Neuronal stem cell (in vitro differentiated cells): ENCODE data around the gene ORM2.

Source experiments
- DNase-seq: peaks from one replicate; pipeline ENCODE4 v3.0.0-alpha.2; 2013; ENCODE audit warnings: low spot score
- H2AFZ ChIP-seq: one replicate; pipeline ENCODE4 v1.6.1; 2013; ENCODE audit warnings: mild to moderate bottlenecking, low read length, inconsistent platforms
- H2AK5ac ChIP-seq: 2 replicates; pipeline ENCODE4 v1.6.1; 2013; ENCODE audit warnings: low read depth, mild to moderate bottlenecking, inconsistent platforms, low read length, moderate library complexity, mixed read lengths
- H2BK120ac ChIP-seq: 2 replicates; pipeline ENCODE4 v1.6.1; 2013; ENCODE audit warnings: low read depth, mild to moderate bottlenecking, inconsistent platforms, low read length, moderate library complexity, mixed read lengths
- H2BK12ac ChIP-seq: one replicate; pipeline ENCODE4 v1.6.1; 2013; ENCODE audit warnings: low read length, inconsistent platforms
- H2BK15ac ChIP-seq: 2 replicates; pipeline ENCODE4 v1.6.1; 2013; ENCODE audit warnings: mild to moderate bottlenecking, low read length, inconsistent platforms, mixed read lengths
- H2BK5ac ChIP-seq: one replicate; pipeline ENCODE4 v1.6.1; 2013; ENCODE audit warnings: inconsistent platforms, mild to moderate bottlenecking, low read length, moderate library complexity
- H3K14ac ChIP-seq: one replicate; pipeline ENCODE4 v1.6.1; 2013; ENCODE audit warnings: low read length, inconsistent platforms
- H3K18ac ChIP-seq: 2 replicates; pipeline ENCODE4 v1.6.1; 2013; ENCODE audit warnings: low read length, inconsistent platforms
- H3K23ac ChIP-seq: 2 replicates; pipeline ENCODE4 v1.6.1; 2013; ENCODE audit warnings: low read depth, mild to moderate bottlenecking, mixed read lengths, low read length, inconsistent platforms; ENCODE audit not compliant: poor library complexity
- H3K27ac ChIP-seq: replicated peaks from 3 replicates; pipeline ENCODE4 v1.5.1; 2013; ENCODE audit warnings: low read length, inconsistent platforms
- H3K27me3 ChIP-seq, 3 experiments: 2 replicates each; pipeline ENCODE4 v1.6.1; 2013; ENCODE audit warnings: low read length in 3 of 3, mild to moderate bottlenecking in 2 of 3, inconsistent platforms in 1 of 3, low read depth in 1 of 3, mixed read lengths in 1 of 3, moderate library complexity in 1 of 3; ENCODE audit not compliant: control insufficient read depth in 3 of 3, insufficient read depth in 3 of 3
- H3K36me3 ChIP-seq, 2 donors: replicated peaks in 1 of 2; 2 replicates each; pipeline ENCODE4 v1.6.1; 2013; ENCODE audit warnings: low read length in 2 of 2; ENCODE audit not compliant: control insufficient read depth in 2 of 2, insufficient read depth in 2 of 2
- H3K4ac ChIP-seq: 2 replicates; pipeline ENCODE4 v1.6.1; 2013; ENCODE audit warnings: inconsistent platforms, mild to moderate bottlenecking, low read length, moderate library complexity
- H3K4me1 ChIP-seq, 2 donors: 1 replicate in 1 of 2; 2 replicates in 1 of 2; pipeline ENCODE4 v1.6.1; 2013; ENCODE audit warnings: low read length in 2 of 2, low read depth in 1 of 2; ENCODE audit not compliant: control insufficient read depth in 2 of 2, insufficient read depth in 1 of 2
- H3K4me2 ChIP-seq: one replicate; pipeline ENCODE4 v1.6.1; 2013; ENCODE audit warnings: mild to moderate bottlenecking, low read length, inconsistent platforms; ENCODE audit not compliant: insufficient read depth, poor library complexity, severe bottlenecking
- H3K4me3 ChIP-seq, 2 donors: 2 replicates each; pipeline ENCODE4 v1.5.1; 2013; ENCODE audit warnings: low read length in 2 of 2, mild to moderate bottlenecking in 2 of 2, inconsistent platforms in 1 of 2, moderate library complexity in 1 of 2
- H3K79me1 ChIP-seq: one replicate; pipeline ENCODE4 v1.6.1; 2013; ENCODE audit warnings: low read depth, mild to moderate bottlenecking, inconsistent platforms, low read length, moderate library complexity
- H3K9ac ChIP-seq: one replicate; pipeline ENCODE4 v1.6.1; 2013; ENCODE audit warnings: mild to moderate bottlenecking, low read depth, low read length, inconsistent platforms; ENCODE audit not compliant: poor library complexity
- H3K9me3 ChIP-seq, 2 donors: replicated peaks in 1 of 2; 2 replicates each; pipeline versions ENCODE3 to v1.6.1; 2013; ENCODE audit warnings: low read length in 2 of 2, mild to moderate bottlenecking in 2 of 2, inconsistent platforms in 1 of 2, low read depth in 1 of 2, mixed read lengths in 1 of 2, moderate library complexity in 1 of 2; ENCODE audit not compliant: control insufficient read depth in 2 of 2, insufficient read depth in 1 of 2
- H4K8ac ChIP-seq: one replicate; pipeline ENCODE4 v1.6.1; 2013; ENCODE audit warnings: low read depth, mild to moderate bottlenecking, inconsistent platforms, low read length, moderate library complexity
- H4K91ac ChIP-seq: one replicate; pipeline ENCODE4 v1.6.1; 2013; ENCODE audit warnings: low read length, low read depth, mild to moderate bottlenecking, inconsistent platforms; ENCODE audit not compliant: poor library complexity
- WGBS, 2 donors: extraction: QIAGEN DNeasy Blood & Tissue Kit; methylation state at CpG; one replicate each; pipeline ENCODE4 v1.1.7; 2013; ENCODE audit warnings: missing lambda C conversion rate in 2 of 2, mixed read lengths in 1 of 2; ENCODE audit not compliant: insufficient read length in 2 of 2, insufficient replicate concordance in 1 of 2; ENCODE audit errors: extremely low coverage in 2 of 2; 5-methylcytosine and 5-hydroxymethylcytosine counted together

The ORM2 gene

DNA sequence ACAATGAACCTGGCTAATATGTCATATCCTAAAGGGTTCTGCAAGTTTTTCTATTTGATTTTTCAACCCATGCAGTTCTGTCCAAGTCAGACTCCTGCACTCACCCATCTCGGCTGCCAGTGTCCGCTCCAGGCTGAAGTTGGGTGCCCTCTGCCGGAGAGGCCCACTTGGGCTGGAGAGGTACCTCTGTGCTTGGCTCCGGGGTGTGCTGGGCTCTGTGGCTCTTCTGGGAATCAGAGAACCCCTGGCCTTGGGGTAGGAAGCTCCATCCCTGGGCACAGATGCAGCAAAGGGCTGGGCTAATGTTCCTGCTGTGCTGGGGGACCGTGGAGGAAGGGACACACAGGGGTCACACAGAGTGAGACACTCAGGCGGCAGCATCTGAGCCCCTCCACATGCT lies 26.2 kb downstream of the ORM2 start:
- Histone ChIP-seq H2BK12ac (no peak overlapping the region), H3K4me1 (no peaks in the 10 kb centered on the region), H3K27me3 (no peaks in the 10 kb centered on the region), H3K14ac (no peak overlapping the region), H3K4me3 (no peak overlapping the region), H3K4ac (no peak overlapping the region), H2BK15ac (no peak overlapping the region), H2BK5ac (no peak overlapping the region), H3K9me3 (no peaks in the 10 kb centered on the region), H3K4me2 (no peak overlapping the region), H3K27ac (no peak overlapping the region), H3K23ac (no peak overlapping the region), H3K36me3 (peaks cover 20 to 73% of the 10 kb centered on the region in 2 donors), H4K91ac (no peak overlapping the region), H2AK5ac (no peak overlapping the region), H2BK120ac (no peak overlapping the region), H3K18ac (no peak overlapping the region), H3K9ac (no peak overlapping the region), H3K79me1 (no peaks in the 10 kb centered on the region), H4K8ac (no peak overlapping the region), H2AFZ (no peak overlapping the region)
- DNase-seq, result no peak
- WGBS, 2 donors, result no CpG with 5 or more reads among the region's 6 CpGs

DNA sequence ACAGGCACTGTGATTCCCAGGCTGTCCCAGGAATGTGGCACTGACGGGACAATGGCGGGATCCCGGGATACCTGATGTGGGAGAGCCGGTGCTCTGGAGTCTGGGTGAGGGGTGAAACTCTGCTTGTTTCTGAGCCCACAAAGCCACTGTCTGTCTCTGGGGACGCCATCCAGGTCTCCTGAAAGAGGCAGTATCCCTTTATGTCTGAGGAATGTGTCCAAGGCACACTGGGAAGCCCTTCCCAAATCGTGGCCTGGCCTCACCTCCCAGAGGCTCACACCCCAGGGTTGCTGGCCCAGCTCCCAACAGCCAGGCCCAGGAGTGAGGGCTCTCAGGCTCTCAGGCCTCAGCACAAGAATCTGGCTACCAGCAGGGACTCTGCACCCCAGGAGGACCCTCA lies 27.1 kb downstream of the ORM2 start:
- H2AFZ ChIP-seq, result no peak overlapping the region
- H3K14ac ChIP-seq, result no peak overlapping the region
- no peak overlapping the region for H3K18ac ChIP-seq
- no peak overlapping the region for H3K4ac ChIP-seq
- DNase-seq, result no peak
- peak overlapping the region; percentile 18 for H3K9ac ChIP-seq
- no peak overlapping the region for H3K4me2 ChIP-seq
- peaks cover 24 to 77% of the 10 kb centered on the region in 2 donors for H3K36me3 ChIP-seq
- no peak overlapping the region for H2AK5ac ChIP-seq
- no peak overlapping the region for H4K8ac ChIP-seq
- no peak overlapping the region for H2BK5ac ChIP-seq
- H3K27ac ChIP-seq, result no peak overlapping the region
- no peaks in the 10 kb centered on the region for H3K9me3 ChIP-seq
- no peaks in the 10 kb centered on the region for H3K4me1 ChIP-seq
- H3K23ac ChIP-seq, result no peak overlapping the region
- H3K79me1 ChIP-seq, result no peaks in the 10 kb centered on the region
- no peak overlapping the region for H2BK120ac ChIP-seq
- no peaks in the 10 kb centered on the region for H3K27me3 ChIP-seq
- H2BK12ac ChIP-seq, result no peak overlapping the region
- no CpG with 5 or more reads among the region's 6 CpGs for WGBS, 2 donors
- no peak overlapping the region for H3K4me3 ChIP-seq
- no peak overlapping the region for H2BK15ac ChIP-seq
- H4K91ac ChIP-seq, result no peak overlapping the region

DNA sequence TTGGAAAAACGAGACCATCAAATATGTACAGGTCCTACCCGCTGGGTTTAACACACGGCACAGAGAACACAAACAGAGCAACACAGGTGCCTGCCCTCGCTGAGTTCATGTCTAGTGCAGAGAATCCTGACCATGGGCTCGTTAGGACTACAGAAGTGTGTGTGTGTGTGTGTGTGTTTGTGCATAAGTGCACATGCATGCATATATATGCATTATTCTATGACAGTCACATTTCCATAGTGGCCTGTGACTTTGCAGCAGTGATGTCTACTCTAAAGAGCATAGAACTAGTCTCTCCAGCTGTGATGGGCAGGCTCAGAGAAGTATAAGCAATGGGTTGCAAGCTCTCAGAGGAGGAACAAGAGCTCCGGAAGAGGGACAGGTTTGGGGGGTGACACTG lies 27.7 kb downstream of the ORM2 start:
- no peak overlapping the region for H2BK15ac ChIP-seq
- H2AK5ac ChIP-seq, result no peak overlapping the region
- H3K4me1 ChIP-seq, result no peaks in the 10 kb centered on the region
- H2BK12ac ChIP-seq, result no peak overlapping the region
- H4K91ac ChIP-seq, result no peak overlapping the region
- H3K27me3 ChIP-seq, result no peaks in the 10 kb centered on the region
- H3K4me2 ChIP-seq, result no peak overlapping the region
- H3K4ac ChIP-seq, result no peak overlapping the region
- no peaks in the 10 kb centered on the region for H3K79me1 ChIP-seq
- H2AFZ ChIP-seq, result no peak overlapping the region
- no peak overlapping the region for H4K8ac ChIP-seq
- H3K9ac ChIP-seq, result no peak overlapping the region
- no peak overlapping the region for H3K27ac ChIP-seq
- H2BK5ac ChIP-seq, result no peak overlapping the region
- H2BK120ac ChIP-seq, result no peak overlapping the region
- no CpG with 5 or more reads among the region's 6 CpGs for WGBS, 2 donors
- peaks cover 24 to 79% of the 10 kb centered on the region in 2 donors for H3K36me3 ChIP-seq
- no peak overlapping the region for H3K18ac ChIP-seq
- H3K4me3 ChIP-seq, result no peak overlapping the region
- no peak for DNase-seq
- no peak overlapping the region for H3K23ac ChIP-seq
- no peak overlapping the region for H3K14ac ChIP-seq
- H3K9me3 ChIP-seq, result no peaks in the 10 kb centered on the region

DNA sequence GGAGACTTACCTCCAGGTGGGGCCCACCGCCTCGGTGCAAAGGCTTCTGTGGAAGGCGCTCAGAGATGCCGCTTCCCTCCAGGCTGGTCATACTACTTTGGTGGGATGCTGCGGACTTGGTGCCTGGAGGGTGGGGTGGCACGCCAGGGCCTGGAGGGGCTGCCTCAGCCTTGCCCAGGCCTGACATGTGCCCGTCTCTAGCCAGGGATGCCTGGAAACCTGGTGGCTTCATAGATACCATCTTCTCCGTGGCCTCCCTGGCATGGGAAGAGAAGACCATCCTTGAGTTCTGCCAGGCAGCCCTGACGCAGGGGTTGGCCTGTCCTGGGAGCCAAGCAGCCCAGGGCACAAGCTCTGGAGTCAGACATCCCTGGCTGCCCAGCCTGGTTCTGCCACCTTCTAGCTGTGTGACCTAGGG lies 28.3 kb downstream of the ORM2 start:
- H2BK5ac ChIP-seq, result no peak overlapping the region
- no peak overlapping the region for H3K4me2 ChIP-seq
- H3K4me3 ChIP-seq, result no peak overlapping the region
- H3K4ac ChIP-seq, result no peak overlapping the region
- H3K79me1 ChIP-seq, result no peaks in the 10 kb centered on the region
- H3K27ac ChIP-seq, result no peak overlapping the region
- H2BK120ac ChIP-seq, result no peak overlapping the region
- no peak overlapping the region for H3K18ac ChIP-seq
- no peaks in the 10 kb centered on the region for H3K9me3 ChIP-seq
- H3K23ac ChIP-seq, result no peak overlapping the region
- H3K14ac ChIP-seq, result no peak overlapping the region
- no peak for DNase-seq
- H2BK12ac ChIP-seq, result no peak overlapping the region
- no peaks in the 10 kb centered on the region for H3K4me1 ChIP-seq
- no peak overlapping the region for H2AK5ac ChIP-seq
- WGBS, 2 donors, result no CpG with 5 or more reads among the region's 9 CpGs
- H3K9ac ChIP-seq, result peak overlapping the region; percentile 14
- H2BK15ac ChIP-seq, result no peak overlapping the region
- H4K8ac ChIP-seq, result peak overlapping the region; percentile 49
- H3K27me3 ChIP-seq, result no peaks in the 10 kb centered on the region
- peaks cover 24 to 82% of the 10 kb centered on the region in 2 donors for H3K36me3 ChIP-seq
- H4K91ac ChIP-seq, result no peak overlapping the region
- H2AFZ ChIP-seq, result no peak overlapping the region
